Kidney tubule cell (primary cell): ENCODE measurements around the gene PRICKLE4.
A peak's percentile ranks its signal among the peaks of the same experiment; 100 is the strongest.

Experiments used
- DNase-seq: peaks from one replicate; pipeline ENCODE4 v3.0.0-alpha.2; 2018; ENCODE audit warnings: low spot score

Gene PRICKLE4

DNA sequence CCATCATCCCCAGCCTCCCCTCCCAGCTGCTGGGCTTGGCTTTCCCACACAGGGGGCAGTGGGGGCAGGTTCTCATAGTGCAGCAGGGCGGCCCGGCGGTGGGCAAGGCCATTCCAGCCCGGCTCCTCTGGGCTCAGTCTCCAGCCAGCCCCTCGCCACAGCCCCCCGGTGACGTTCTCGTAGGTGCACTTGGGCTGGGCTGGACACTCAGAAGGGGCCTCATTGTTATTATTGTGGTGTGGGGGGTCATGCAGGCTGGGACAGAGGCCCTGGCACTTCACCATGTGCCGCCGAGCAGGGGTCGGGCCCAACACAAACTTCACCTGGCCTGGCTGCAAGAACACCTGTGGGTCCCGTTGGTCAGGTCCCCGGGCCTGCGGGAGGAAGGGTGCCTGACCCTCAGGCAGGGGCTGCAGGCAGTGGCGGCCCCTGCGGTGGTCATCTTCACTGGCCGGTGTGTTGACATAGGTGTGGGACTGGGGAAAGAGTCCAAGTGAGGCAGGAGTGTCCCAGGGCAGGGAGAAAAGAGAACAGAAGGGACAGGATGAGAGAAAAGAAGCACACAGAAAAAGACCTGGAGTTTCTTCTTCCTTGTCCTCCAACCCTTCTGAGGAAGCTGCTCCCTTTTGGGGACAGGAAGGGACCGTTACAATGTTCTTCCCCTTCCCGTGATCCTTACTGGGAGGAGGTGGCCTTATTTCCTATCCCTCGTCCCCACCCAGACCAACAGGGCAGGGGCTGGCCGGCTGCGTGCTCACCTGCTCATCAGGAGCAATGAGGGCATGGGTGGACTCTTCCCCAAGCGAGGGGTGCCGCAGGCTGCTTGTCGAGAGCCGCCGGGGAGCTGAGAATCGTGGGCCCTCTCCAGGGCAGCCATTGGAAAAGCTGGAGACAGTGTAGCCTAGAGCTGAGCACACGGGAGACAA lies 9.3 kb upstream of the PRICKLE4 start:
- DNase-seq: no peak

DNA sequence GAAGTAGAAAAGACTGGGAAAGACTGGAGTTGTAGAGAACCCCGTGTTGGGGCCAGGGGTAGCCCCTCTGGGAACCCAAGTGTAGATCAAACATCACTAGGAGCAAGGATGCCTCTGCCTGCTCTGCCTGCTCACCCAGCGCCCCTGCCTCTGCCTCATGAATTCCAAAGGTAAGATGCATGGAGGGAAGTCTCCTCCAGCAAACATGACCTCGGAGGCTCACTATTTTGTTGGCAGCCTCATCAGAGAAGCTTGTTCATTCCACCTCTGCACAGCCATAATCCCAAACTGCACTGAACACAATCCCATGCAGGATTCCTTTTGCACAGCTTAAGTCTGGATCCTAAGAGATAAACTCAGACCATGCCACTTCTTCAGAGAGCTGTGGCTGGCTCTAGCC lies 5.7 kb upstream of the PRICKLE4 start:
- peak; percentile 22 for DNase-seq

GRCh38 chr6:41775293-41775882 lies 5.2 kb upstream of the PRICKLE4 start:
- DNase-seq: no peak

GRCh38 chr6:41777551-41778285 lies 2.9 kb upstream of the PRICKLE4 start:
- DNase-seq: no peak

GRCh38 chr6:41778895-41779294 lies 1.7 kb upstream of the PRICKLE4 start:
- no peak for DNase-seq

DNA sequence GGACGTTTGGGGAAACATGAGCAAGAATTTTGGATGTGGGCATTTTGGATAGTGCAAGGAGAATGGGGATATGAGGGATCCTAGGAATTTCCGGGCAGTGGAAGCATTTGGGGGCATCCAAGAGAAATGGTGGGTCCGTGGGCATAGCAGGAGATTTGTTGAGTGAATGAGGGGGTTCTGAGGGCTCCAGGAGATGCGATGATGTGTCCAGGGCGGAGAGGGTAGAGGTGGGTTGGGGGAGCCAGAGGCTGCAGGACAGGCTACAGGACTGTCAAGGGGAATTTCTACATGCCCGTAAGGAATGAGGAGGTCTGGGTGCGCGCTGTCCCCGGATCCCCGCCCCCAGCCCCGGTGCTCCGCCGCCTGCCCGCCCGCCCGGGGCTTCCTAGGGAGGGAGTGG lies 1.2 kb upstream of the PRICKLE4 start:
- DNase-seq: no peak

DNA sequence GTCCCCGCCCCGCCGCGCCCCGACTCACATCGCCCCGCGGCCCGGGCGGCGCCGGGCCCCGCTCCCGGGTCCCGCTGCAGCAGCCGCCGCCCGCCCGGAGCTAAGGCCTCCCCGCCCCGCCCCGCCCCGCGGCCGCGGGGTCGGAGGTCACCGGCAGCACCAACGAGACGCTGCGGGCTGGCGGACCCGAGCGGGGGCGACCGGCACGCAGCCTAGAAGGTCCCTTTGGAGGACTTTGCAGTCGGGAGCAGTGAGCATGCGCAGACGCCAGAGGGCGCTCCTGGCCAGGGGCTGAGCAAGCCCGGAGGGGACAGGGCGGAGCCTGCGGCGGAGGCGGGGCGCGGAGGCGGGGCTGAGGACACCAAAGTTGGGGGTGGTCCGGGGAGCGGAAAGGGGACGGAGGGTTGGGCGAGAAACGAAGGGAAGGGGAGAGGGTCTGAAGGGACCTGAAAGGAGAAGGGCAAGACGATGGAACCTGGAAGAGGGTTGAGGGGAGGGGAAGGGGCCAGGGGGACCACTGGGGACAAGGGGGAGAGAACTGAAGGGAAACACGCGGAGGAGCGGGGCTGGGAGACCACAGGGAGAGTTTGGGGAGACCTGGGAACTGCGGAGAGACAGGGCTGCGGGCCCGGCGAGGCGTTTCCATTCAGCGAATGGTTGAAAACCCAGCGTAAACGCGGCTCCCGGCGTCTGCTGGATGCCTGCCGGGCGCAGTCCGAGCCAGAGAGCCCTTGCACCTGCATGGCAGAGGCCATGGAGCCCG lies 613 bp upstream of the PRICKLE4 start, which contains the start of gene FRS3:
Gene FRS3, minus strand, starts transcription at position 113 of the 763 bp plus-strand sequence. CDS start 2,913 bp downstream, outside the sequence.
- peak; percentile 94 for DNase-seq

DNA sequence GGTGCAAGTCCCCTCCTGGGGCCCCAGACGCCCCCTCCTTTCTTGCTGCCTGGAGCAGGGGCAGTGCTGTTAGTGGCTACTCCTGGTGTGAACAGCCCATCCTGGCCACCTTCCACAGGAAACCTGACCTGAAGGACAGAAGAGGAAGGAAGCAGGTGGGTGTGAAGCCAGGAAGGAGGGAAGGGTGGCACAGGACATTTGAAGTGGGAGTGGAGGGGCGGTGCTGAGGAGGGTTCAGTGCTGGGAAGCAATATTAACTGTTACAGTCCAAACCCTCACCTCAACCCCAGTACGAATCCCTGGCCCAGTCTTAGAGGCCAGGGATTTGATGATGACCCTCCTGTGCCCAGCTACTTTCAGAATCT lies 766 bp downstream of the PRICKLE4 start:
- no peak for DNase-seq

DNA sequence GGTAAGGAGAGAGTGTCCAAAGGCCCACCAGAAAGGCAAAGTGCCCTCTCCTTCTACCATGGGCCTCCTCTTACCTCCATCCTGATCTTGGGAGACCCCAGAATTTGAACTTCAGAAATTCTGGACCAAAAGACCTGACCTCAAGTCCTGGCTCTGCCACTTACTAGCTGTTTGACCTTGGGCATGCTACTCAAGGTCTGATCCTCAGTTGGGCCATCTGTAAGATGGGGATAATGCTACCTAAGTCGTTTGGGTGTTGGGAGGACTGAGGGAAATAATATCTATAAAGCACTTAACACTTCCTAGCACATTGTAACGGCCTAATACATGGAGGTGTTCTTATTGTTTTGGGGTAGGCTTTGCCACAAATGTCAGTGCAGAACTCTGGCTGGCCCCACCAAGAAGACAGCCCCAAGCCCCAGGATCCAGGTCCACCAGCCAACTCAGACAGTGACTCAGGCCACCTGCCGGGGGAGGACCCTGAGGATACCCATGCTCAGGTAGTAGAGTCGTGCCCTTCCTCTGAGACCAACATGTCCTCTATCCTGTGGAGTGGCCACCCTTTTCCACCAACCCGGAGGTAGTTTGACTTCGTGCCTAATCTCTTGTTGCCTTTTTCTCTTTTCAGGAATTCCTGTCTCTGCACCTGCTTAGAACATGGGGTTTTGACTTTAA lies 2.7 kb downstream of the PRICKLE4 start:
- no peak for DNase-seq

- DNase-seq: no peak
Measured at GRCh38 chr6:41784581-41785171, 4.1 kb downstream of the PRICKLE4 start.

DNA sequence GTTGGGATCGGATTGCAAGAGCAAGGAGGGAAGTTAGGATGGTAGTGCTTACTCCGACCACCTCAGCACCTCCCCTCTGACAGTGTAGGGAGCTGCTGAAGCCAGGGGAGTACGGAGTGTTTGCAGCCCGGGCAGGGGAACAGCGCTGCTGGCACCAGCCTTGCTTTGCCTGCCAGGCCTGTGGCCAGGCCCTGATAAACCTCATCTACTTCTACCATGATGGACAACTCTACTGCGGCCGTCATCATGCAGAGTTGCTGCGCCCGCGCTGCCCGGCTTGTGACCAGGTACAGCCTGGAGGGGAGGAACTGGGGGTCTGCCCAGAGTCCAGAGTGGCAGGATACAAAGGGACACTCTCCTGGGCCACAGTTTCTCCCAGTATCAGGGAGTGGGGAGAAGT lies 4.7 kb downstream of the PRICKLE4 start:
- DNase-seq: no peak

- no peak for DNase-seq
Measured at GRCh38 chr6:41785689-41786450, 5.3 kb downstream of the PRICKLE4 start.

GRCh38 chr6:41786451-41787218 lies 6.1 kb downstream of the PRICKLE4 start:
- DNase-seq: peak; percentile 81

GRCh38 chr6:41787219-41787917 lies 6.8 kb downstream of the PRICKLE4 start, which contains the start of gene TOMM6:
Gene TOMM6, plus strand, starts transcription at chr6:41787694. Its CDS starts 4 bp downstream, at chr6:41787698.
- peak; percentile 95 for DNase-seq

DNA sequence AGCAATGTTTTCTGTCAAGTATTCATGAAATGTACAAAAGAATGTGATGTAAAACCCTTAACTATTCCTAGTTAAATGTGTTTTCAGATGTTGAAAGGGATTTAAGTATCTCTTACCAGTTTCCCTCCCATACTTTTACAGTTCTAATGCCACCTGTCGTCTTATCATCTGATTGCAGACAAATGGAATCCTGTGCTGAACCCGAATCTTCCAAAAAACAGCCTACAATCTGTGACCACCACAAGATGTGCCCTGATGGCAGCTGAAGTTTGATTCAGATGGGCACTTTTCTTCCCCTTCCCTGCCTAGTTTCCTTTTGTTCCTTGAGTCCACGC lies 8.8 kb downstream of the PRICKLE4 start:
- no peak for DNase-seq

- no peak for DNase-seq
Measured at GRCh38 chr6:41790045-41790444, 9.5 kb downstream of the PRICKLE4 start.

GRCh38 chr6:41791305-41791704 lies 10.7 kb downstream of the PRICKLE4 start:
- DNase-seq: no peak

GRCh38 chr6:41791984-41792383 lies 11.4 kb downstream of the PRICKLE4 start:
- DNase-seq: no peak

GRCh38 chr6:41796474-41796873 lies 15.9 kb downstream of the PRICKLE4 start:
- DNase-seq: no peak
